Common myeloid progenitor, CD34-positive (primary cell): Measurements from ENCODE around the gene STAG2.
"Not testable (repeated sequence)": the region's sequence is repeated elsewhere in the genome, so short reads cannot be mapped to it uniquely, and the experiment has no call there.

ENCODE experiments used
- CTCF ChIA-PET: fragments of 350-600 bp; sonication (Branson Sonifier 250); formaldehyde crosslinking; loops from one replicate; lab custom pipeline; 2021; ENCODE audit warnings: antibody characterized with exemption; lab: Charles Lee
- POLR2A ChIA-PET: fragments of 350-600 bp; sonication (Branson Sonifier 250); formaldehyde crosslinking; loops from one replicate; lab custom pipeline; 2021; ENCODE audit warnings: antibody characterized with exemption; lab: Charles Lee
- DNase-seq, 3 donors: peaks; one replicate each; pipeline versions ENCODE4 v3.0.0 to v3.0.0-alpha.2; 2013
- H3K27ac ChIP-seq, 2 experiments: 1 replicate in 1 of 2; 2 replicates in 1 of 2; pipeline ENCODE4 v1.7.0; 2013; ENCODE audit warnings: inconsistent platforms in 2 of 2, low read length in 2 of 2, mild to moderate bottlenecking in 2 of 2, low read depth in 1 of 2, moderate library complexity in 1 of 2; ENCODE audit not compliant: severe bottlenecking in 2 of 2, insufficient read depth in 1 of 2, poor library complexity in 1 of 2
- H3K27me3 ChIP-seq, 5 experiments: replicated peaks in 2 of 5; 1 replicate in 3 of 5; 2 replicates in 2 of 5; pipeline versions ENCODE4 v1.6.1 to v1.7.0; 2013; ENCODE audit warnings: low read length in 4 of 5, mild to moderate bottlenecking in 2 of 5, moderate library complexity in 2 of 5, inconsistent platforms in 1 of 5; ENCODE audit not compliant: insufficient read depth in 5 of 5, control insufficient read depth in 4 of 5
- H3K36me3 ChIP-seq, 4 experiments: 1 replicate in 2 of 4; 2 replicates in 2 of 4; pipeline versions ENCODE4 v1.6.1 to v1.7.0; 2013; ENCODE audit warnings: low read length in 3 of 4, control low read depth in 1 of 4, mild to moderate bottlenecking in 1 of 4; ENCODE audit not compliant: control insufficient read depth in 4 of 4, insufficient read depth in 4 of 4
- H3K4me1 ChIP-seq, 4 experiments: 1 replicate in 3 of 4; 2 replicates in 1 of 4; pipeline versions ENCODE4 v1.6.1 to v1.7.1; 2013; ENCODE audit warnings: low read length in 3 of 4, mild to moderate bottlenecking in 3 of 4, control low read depth in 1 of 4, inconsistent platforms in 1 of 4, moderate library complexity in 1 of 4; ENCODE audit not compliant: control insufficient read depth in 4 of 4, insufficient read depth in 4 of 4; ENCODE audit errors: control extremely low read depth in 1 of 4
- H3K4me3 ChIP-seq, 7 experiments: 1 replicate in 4 of 7; 2 replicates in 3 of 7; pipeline versions ENCODE4 v1.5.1 to v1.7.0; 2013; ENCODE audit warnings: mild to moderate bottlenecking in 7 of 7, low read length in 6 of 7, moderate library complexity in 6 of 7, inconsistent platforms in 2 of 7, low read depth in 2 of 7, control low read depth in 1 of 7; ENCODE audit not compliant: insufficient read depth in 4 of 7, control insufficient read depth in 1 of 7; ENCODE audit errors: extremely low read depth in 1 of 7
- H3K9me3 ChIP-seq, 5 experiments: 1 replicate in 4 of 5; 2 replicates in 1 of 5; pipeline versions ENCODE4 v1.6.1 to v1.7.1; 2013; ENCODE audit warnings: low read length in 4 of 5, mild to moderate bottlenecking in 2 of 5, inconsistent platforms in 1 of 5, low read depth in 1 of 5, moderate library complexity in 1 of 5; ENCODE audit not compliant: control insufficient read depth in 4 of 5, insufficient read depth in 2 of 5; ENCODE audit errors: control extremely low read depth in 1 of 5
- WGBS: methylation state at CpG from one replicate; pipeline ENCODE4 v1.1.5; 2013; ENCODE audit not compliant: insufficient coverage; 5-methylcytosine and 5-hydroxymethylcytosine counted together

STAG2 gene

GRCh38 chrX:124103966-124104365 is 142.5 kb downstream of the STAG2 start:
- no peak overlapping the region for H3K4me3 ChIP-seq
- H3K36me3 ChIP-seq, result peaks cover 0 to 10% (median 3%) of the 10 kb centered on the region in 4 experiments
- H3K27me3 ChIP-seq, result no peaks in the 10 kb centered on the region
- ChIA-PET POLR2A (no interaction called here), CTCF (no interaction called here)
- no peak for DNase-seq
- H3K4me1 ChIP-seq, result no peaks in the 10 kb centered on the region
- H3K9me3 ChIP-seq, result no peaks in the 10 kb centered on the region
- no peak overlapping the region for H3K27ac ChIP-seq
- WGBS, result 74% methylated on average over 3 of the region's 5 CpGs

- CTCF ChIA-PET, H3K27ac ChIP-seq, POLR2A ChIA-PET, H3K9me3 ChIP-seq, H3K4me1 ChIP-seq, H3K4me3 ChIP-seq, H3K27me3 ChIP-seq, H3K36me3 ChIP-seq, DNase-seq: not testable (repeated sequence)
- WGBS, result 100% methylated on average over 1 of the region's 7 CpGs
Measured at GRCh38 chrX:124104512-124104911, 143.0 kb downstream of the STAG2 start.

- H3K36me3 ChIP-seq, result no peaks in the 10 kb centered on the region
- H3K9me3 ChIP-seq, result peaks cover 0 to 3% (median 0%) of the 10 kb centered on the region in 5 experiments
- ChIA-PET CTCF (no interaction called here), POLR2A (no interaction called here)
- DNase-seq, result no peak
- no peaks in the 10 kb centered on the region for H3K4me1 ChIP-seq
- no peaks in the 10 kb centered on the region for H3K27me3 ChIP-seq
- 73% methylated on average over 4 of the region's 4 CpGs for WGBS
- H3K4me3 ChIP-seq, result no peak overlapping the region
- H3K27ac ChIP-seq, result no peak overlapping the region
Measured at GRCh38 chrX:124113621-124114600, 152.4 kb downstream of the STAG2 start.

- ChIA-PET CTCF (no interaction called here), POLR2A (interaction anchor here (0.6 kb wide), 1 partner anchor 715 kb away, joined by 5 read pairs; no protein-coding TSS in a partner anchor)
- DNase-seq, result no peak
- Histone ChIP-seq H3K4me1 (no peaks in the 10 kb centered on the region), H3K36me3 (no peaks in the 10 kb centered on the region), H3K9me3 (no peaks in the 10 kb centered on the region), H3K4me3 (no peak overlapping the region), H3K27me3 (no peaks in the 10 kb centered on the region), H3K27ac (no peak overlapping the region)
- no CpG with 5 or more reads among the region's 1 CpG for WGBS
Measured at GRCh38 chrX:124117325-124117724, 155.8 kb downstream of the STAG2 start.

- no peak for DNase-seq
- Histone ChIP-seq H3K4me3 (no peak overlapping the region), H3K27me3 (no peaks in the 10 kb centered on the region), H3K36me3 (no peaks in the 10 kb centered on the region), H3K27ac (no peak overlapping the region), H3K4me1 (no peaks in the 10 kb centered on the region), H3K9me3 (no peaks in the 10 kb centered on the region)
- POLR2A ChIA-PET, result interaction anchor here (0.6 kb wide), 1 partner anchor 21 kb away, joined by 3 read pairs; no protein-coding TSS in a partner anchor
- CTCF ChIA-PET, result no interaction called here
- WGBS, result 90% methylated on average over 3 of the region's 3 CpGs
Measured at GRCh38 chrX:124125471-124125870, 164.0 kb downstream of the STAG2 start.

GRCh38 chrX:124127496-124127895 is 166.0 kb downstream of the STAG2 start:
- DNase-seq, result no peak
- Histone ChIP-seq H3K9me3 (no peaks in the 10 kb centered on the region), H3K36me3 (no peaks in the 10 kb centered on the region), H3K27ac (no peak overlapping the region), H3K4me1 (no peaks in the 10 kb centered on the region), H3K4me3 (no peak overlapping the region), H3K27me3 (no peaks in the 10 kb centered on the region)
- ChIA-PET CTCF (no interaction called here), POLR2A (no interaction called here)
- 90% methylated on average over 4 of the region's 7 CpGs for WGBS

GRCh38 chrX:124132437-124132836 is 170.9 kb downstream of the STAG2 start:
- H3K9me3 ChIP-seq, CTCF ChIA-PET, DNase-seq: not testable (repeated sequence)

More at GRCh38 chrX:124132437-124132836, 170.9 kb downstream of the STAG2 start:
- H3K27ac ChIP-seq, POLR2A ChIA-PET, H3K4me1 ChIP-seq, H3K4me3 ChIP-seq, H3K36me3 ChIP-seq, H3K27me3 ChIP-seq: not testable (repeated sequence)
- 93% methylated on average over 3 of the region's 5 CpGs for WGBS
